Mucosa of descending colon (tissue), 3 donors: ENCODE measurements around the gene SALL3. TPM values are rescaled to one million over a fixed set of nuclear protein-coding genes. Genes with fewer than 3 reads are reported as not detected.

ENCODE experiments used
- ATAC-seq: fragments of 200-7000 bp; cut with Tn5 transposase; one replicate; pipeline ENCODE4 v1.9.1; 2020; ENCODE audit warnings: mild to moderate bottlenecking, moderate library complexity
- DNase-seq, 3 donors: peaks; one replicate each; pipeline ENCODE4 v3.0.0-alpha.2; 2020
- H3K36me3 ChIP-seq: fragments of 200-600 bp; one replicate; pipeline ENCODE4 v1.8.0; 2021; ENCODE audit warnings: low read depth, mild to moderate bottlenecking
- H3K4me1 ChIP-seq: fragments of 200-600 bp; one replicate; pipeline ENCODE4 v1.8.0; 2021; ENCODE audit warnings: low read depth, mild to moderate bottlenecking
- H3K4me3 ChIP-seq: fragments of 200-600 bp; one replicate; pipeline ENCODE4 v1.8.0; 2021; ENCODE audit warnings: mild to moderate bottlenecking
- H3K9me3 ChIP-seq: fragments of 200-600 bp; one replicate; pipeline ENCODE4 v1.8.0; 2021; ENCODE audit warnings: mild to moderate bottlenecking
- CTCF ChIP-seq: fragments of 200-600 bp; IDR thresholded peaks from one replicate; pipeline ENCODE4 v1.8.0; 2022; ENCODE audit warnings: antibody characterized with exemption, mild to moderate bottlenecking
- intact Hi-C, 2 donors: fragments of 100-400 bp; cut with DNase I in 1 of 2; cut with micrococcal nuclease in 1 of 2; formaldehyde crosslinking; loops; one replicate each; pipeline versions ENCODE4 v1.11.0 to v1.11.1; 2022; cut with DNase I, micrococcal nuclease
- total RNA-seq, 3 donors: library from RNA; stranded (reverse); fragmentation: NEBNext Ultra II Directional in 2 of 3; extraction: Animal tissue kit (Norgen Biotek cat#: 25700) in 2 of 3; gene quantifications; one replicate each; pipeline versions ENCODE4 v1.2.1 to v1.2.4, GENCODE V29; 2021 to 2023
- donor health status: DM: no; HTN: no; CAD: no; lungs with moderate emphysema.
- donor health status: DM: no; HTN: no; CAD: no.
- donor health status: DM: no; HTN: yes; CAD: no.

SALL3 gene
- total RNA-seq, 3 donors from 2014 or later = not detected

- H3K4me1 ChIP-seq = no peaks in the 10 kb centered on the region
- no peak overlapping the region for H3K4me3 ChIP-seq
- ATAC-seq (no peak), DNase-seq (no peak)
- TF ChIP-seq CTCF = no peak
- H3K9me3 ChIP-seq = peaks cover 4% of the 10 kb centered on the region
- H3K36me3 ChIP-seq = no peaks in the 10 kb centered on the region
- intact Hi-C loops = no loop called here
Measured at GRCh38 chr18:78965917-78966792, 13.5 kb upstream of the SALL3 start.

- Histone ChIP-seq H3K36me3 (no peaks in the 10 kb centered on the region), H3K4me1 (no peaks in the 10 kb centered on the region), H3K4me3 (no peak overlapping the region), H3K9me3 (peaks cover 4% of the 10 kb centered on the region)
- intact Hi-C loops = no loop called here
- DNase-seq = no peak
- ATAC-seq = no peak
- no peak for TF ChIP-seq CTCF
Measured at GRCh38 chr18:78966793-78967106, 12.9 kb upstream of the SALL3 start.

GRCh38 chr18:78967692-78968091 lies 11.9 kb upstream of the SALL3 start:
- intact Hi-C loops = no loop called here
- H3K9me3 ChIP-seq = peaks cover 4% of the 10 kb centered on the region
- H3K4me1 ChIP-seq = no peaks in the 10 kb centered on the region
- H3K36me3 ChIP-seq = no peaks in the 10 kb centered on the region
- DNase-seq = no peak
- no peak for TF ChIP-seq CTCF
- no peak for ATAC-seq
- H3K4me3 ChIP-seq = no peak overlapping the region

GRCh38 chr18:78969574-78970315 lies 9.9 kb upstream of the SALL3 start:
- Histone ChIP-seq H3K36me3 (no peaks in the 10 kb centered on the region), H3K4me3 (no peak overlapping the region), H3K4me1 (peaks cover 4% of the 10 kb centered on the region), H3K9me3 (no peaks in the 10 kb centered on the region)
- no peak for TF ChIP-seq CTCF
- intact Hi-C loops = no loop called here
- no peak for ATAC-seq
- DNase-seq = no peak

GRCh38 chr18:78970774-78971333 lies 8.8 kb upstream of the SALL3 start:
- no peak for TF ChIP-seq CTCF
- ATAC-seq (no peak), DNase-seq (no peak)
- Histone ChIP-seq H3K4me3 (no peak overlapping the region), H3K4me1 (peaks cover 4% of the 10 kb centered on the region), H3K36me3 (no peaks in the 10 kb centered on the region), H3K9me3 (no peaks in the 10 kb centered on the region)
- intact Hi-C loops = no loop called here
